GM19023 (cell line): ENCODE results near the gene KIF23.

Experiments used
- ATAC-seq: cut with Tn5 transposase; IDR thresholded peaks from one replicate; pipeline ENCODE4 v1.9.1; 2021; ENCODE audit warnings: mild to moderate bottlenecking, moderate library complexity; ENCODE audit not compliant: unreplicated experiment

Gene KIF23

GRCh38 chr15:69462493-69463181, 48.5 kb downstream of the KIF23 start:
- ATAC-seq = peak; percentile 94

GRCh38 chr15:69463182-69463756, 49.1 kb downstream of the KIF23 start:
- ATAC-seq = no peak

GRCh38 chr15:69465253-69465652, 51.1 kb downstream of the KIF23 start:
- no peak for ATAC-seq

GRCh38 chr15:69466733-69467132, 52.6 kb downstream of the KIF23 start:
- no peak for ATAC-seq

- no peak for ATAC-seq
Observed at GRCh38 chr15:69467636-69468035, 53.5 kb downstream of the KIF23 start.

GRCh38 chr15:69468241-69469121, 54.3 kb downstream of the KIF23 start:
- no peak for ATAC-seq

GRCh38 chr15:69469467-69470201, 55.5 kb downstream of the KIF23 start:
- no peak for ATAC-seq

- no peak for ATAC-seq
Observed at GRCh38 chr15:69472046-69472445, 57.9 kb downstream of the KIF23 start.

- no peak for ATAC-seq
Observed at GRCh38 chr15:69472562-69472961, 58.4 kb downstream of the KIF23 start.

GRCh38 chr15:69474291-69474690, 60.1 kb downstream of the KIF23 start:
- no peak for ATAC-seq

GRCh38 chr15:69474846-69475455, 60.8 kb downstream of the KIF23 start:
- ATAC-seq = no peak

- ATAC-seq = no peak
Observed at GRCh38 chr15:69475769-69476358, 61.7 kb downstream of the KIF23 start.

GRCh38 chr15:69476704-69477473, 62.7 kb downstream of the KIF23 start:
- no peak for ATAC-seq

GRCh38 chr15:69478259-69478781, 64.2 kb downstream of the KIF23 start:
- ATAC-seq = no peak

GRCh38 chr15:69479081-69479480, 64.9 kb downstream of the KIF23 start:
- ATAC-seq = no peak

- ATAC-seq = no peak
Observed at GRCh38 chr15:69479971-69480370, 65.8 kb downstream of the KIF23 start.

- ATAC-seq = no peak
Observed at GRCh38 chr15:69480932-69481331, 66.8 kb downstream of the KIF23 start.

GRCh38 chr15:69482686-69483256, 68.6 kb downstream of the KIF23 start:
- ATAC-seq = no peak

- ATAC-seq = no peak
Observed at GRCh38 chr15:69484837-69485236, 70.7 kb downstream of the KIF23 start.
